Measurements from ENCODE around the gene TREM1. TPM values are rescaled to one million over a fixed set of nuclear protein-coding genes. Genes with fewer than 3 reads are reported as not detected.

TREM1 gene
- total RNA-seq, 1 donor from 2014 or later, result not detected

- intact Hi-C loops (cut with micrococcal nuclease), result no loop called here
- no peak for TF ChIP-seq CTCF (IDR thresholded peaks at IDR 0.05)
- H3K27me3 Mint-ChIP-seq, result peaks cover 13% of the 10 kb centered on the region
- DNase-seq (no peak), ATAC-seq (ENCODE audit: low read depth) (no peak)
- no peak overlapping the region for H3K4me3 Mint-ChIP-seq
- ChIA-PET POLR2A (no interaction called here), CTCF (no interaction called here)
- no peaks in the 10 kb centered on the region for H3K9me3 Mint-ChIP-seq
- no peaks in the 10 kb centered on the region for H3K36me3 Mint-ChIP-seq (ENCODE audit: low read depth)
- H3K27ac Mint-ChIP-seq, result no peak overlapping the region
- H3K4me1 Mint-ChIP-seq, result peaks cover 7% of the 10 kb centered on the region
These were observed 59.7 kb downstream of the TREM1 start for GRCh38 chr6:41226752-41227151.

- intact Hi-C loops (cut with micrococcal nuclease), result no loop called here
- CTCF ChIA-PET, result interaction anchor here (0.9 kb wide), 1 partner anchor 54 kb away, joined by 3 read pairs; no protein-coding TSS in a partner anchor
- DNase-seq, result no peak
These were observed 61.7 kb downstream of the TREM1 start for GRCh38 chr6:41224800-41225199.

More at GRCh38 chr6:41224800-41225199, 61.7 kb downstream of the TREM1 start:
- peaks cover 3% of the 10 kb centered on the region for H3K9me3 Mint-ChIP-seq
- no peak overlapping the region for H3K27ac Mint-ChIP-seq
- peaks cover 7% of the 10 kb centered on the region for H3K4me1 Mint-ChIP-seq
- POLR2A ChIA-PET, result no interaction called here
- H3K36me3 Mint-ChIP-seq (ENCODE audit: low read depth), result no peaks in the 10 kb centered on the region
- no peak for ATAC-seq (ENCODE audit: low read depth)
- no peak for TF ChIP-seq CTCF (IDR thresholded peaks at IDR 0.05)
- no peak overlapping the region for H3K4me3 Mint-ChIP-seq
- peaks cover 7% of the 10 kb centered on the region for H3K27me3 Mint-ChIP-seq

Other genes starting within 250 kb of the TREM1 start
- 1.7 and 2.2 TPM in 2 replicates for gene UNC5CL, start 247.5 kb downstream of the TREM1 start, total RNA-seq
- not detected in 2 replicates for gene TSPO2, start 244.2 kb downstream of the TREM1 start, total RNA-seq
- gene APOBEC2, start 233.5 kb downstream of the TREM1 start, total RNA-seq, result not detected in 2 replicates
- gene OARD1, start 214.3 kb downstream of the TREM1 start, total RNA-seq, result 30.7 and 37.1 TPM in 2 replicates
- 33.7 and 35.1 TPM in 2 replicates for gene NFYA, start 213.7 kb downstream of the TREM1 start, total RNA-seq
- not detected in 2 replicates for gene TREML1, start 132.3 kb downstream of the TREM1 start, total RNA-seq
- not detected in 2 replicates for gene TREM2, start 123.6 kb downstream of the TREM1 start, total RNA-seq
- gene TREML2, start 85.5 kb downstream of the TREM1 start, total RNA-seq, result 10.2 and 10.3 TPM in 2 replicates
- not detected in 2 replicates for gene TREML4, start 58.3 kb downstream of the TREM1 start, total RNA-seq
- not detected in 2 replicates for gene NCR2, start 48.9 kb upstream of the TREM1 start, total RNA-seq

Measured in activated B cell treated with CpG ODN at 0.5 μM for 24 hours (primary cell).